ENCODE data around the gene BSN.
"Not testable (repeated sequence)": the region's sequence is repeated elsewhere in the genome, so short reads cannot be mapped to it uniquely, and the experiment has no call there.

DNA sequence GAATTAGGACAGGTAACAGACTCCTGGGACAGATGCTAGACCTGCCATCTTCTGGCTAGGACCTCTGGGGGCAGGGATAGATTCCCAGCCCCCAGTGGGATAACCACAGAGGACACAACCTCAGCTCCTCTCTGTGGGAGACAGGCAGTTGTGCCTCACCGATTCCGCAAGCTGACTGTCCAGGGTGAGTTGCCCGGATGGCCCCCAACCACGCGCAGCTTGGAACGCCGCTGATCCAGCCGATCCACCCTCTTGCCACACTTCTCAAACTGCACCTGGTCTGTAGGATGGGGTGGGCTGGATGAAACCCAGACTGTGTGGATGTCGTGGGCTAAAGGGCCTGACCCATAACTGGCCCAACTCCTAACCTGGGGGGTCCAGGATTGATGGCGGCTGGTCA, 130.8 kb downstream of the BSN start:
- TF ChIP-seq, protein P1, sequence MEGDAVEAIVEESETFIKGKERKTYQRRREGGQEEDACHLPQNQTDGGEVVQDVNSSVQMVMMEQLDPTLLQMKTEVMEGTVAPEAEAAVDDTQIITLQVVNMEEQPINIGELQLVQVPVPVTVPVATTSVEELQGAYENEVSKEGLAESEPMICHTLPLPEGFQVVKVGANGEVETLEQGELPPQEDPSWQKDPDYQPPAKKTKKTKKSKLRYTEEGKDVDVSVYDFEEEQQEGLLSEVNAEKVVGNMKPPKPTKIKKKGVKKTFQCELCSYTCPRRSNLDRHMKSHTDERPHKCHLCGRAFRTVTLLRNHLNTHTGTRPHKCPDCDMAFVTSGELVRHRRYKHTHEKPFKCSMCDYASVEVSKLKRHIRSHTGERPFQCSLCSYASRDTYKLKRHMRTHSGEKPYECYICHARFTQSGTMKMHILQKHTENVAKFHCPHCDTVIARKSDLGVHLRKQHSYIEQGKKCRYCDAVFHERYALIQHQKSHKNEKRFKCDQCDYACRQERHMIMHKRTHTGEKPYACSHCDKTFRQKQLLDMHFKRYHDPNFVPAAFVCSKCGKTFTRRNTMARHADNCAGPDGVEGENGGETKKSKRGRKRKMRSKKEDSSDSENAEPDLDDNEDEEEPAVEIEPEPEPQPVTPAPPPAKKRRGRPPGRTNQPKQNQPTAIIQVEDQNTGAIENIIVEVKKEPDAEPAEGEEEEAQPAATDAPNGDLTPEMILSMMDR (IDR thresholded peaks at IDR 0.05), result not testable (repeated sequence)
- TF ChIP-seq EP300 (IDR thresholded peaks at IDR 0.05; ENCODE audit: low read depth); POLR2AphosphoS5 (IDR thresholded peaks at IDR 0.05); POLR2A (IDR thresholded peaks at IDR 0.05): not testable (repeated sequence)
